ENCODE data around the gene OPCML. TPM values are rescaled to one million over a fixed set of nuclear protein-coding genes. Genes with fewer than 3 reads are reported as not detected.

The OPCML gene
- total RNA-seq, 1 experiment from 2014 or later = 0.07 TPM

DNA sequence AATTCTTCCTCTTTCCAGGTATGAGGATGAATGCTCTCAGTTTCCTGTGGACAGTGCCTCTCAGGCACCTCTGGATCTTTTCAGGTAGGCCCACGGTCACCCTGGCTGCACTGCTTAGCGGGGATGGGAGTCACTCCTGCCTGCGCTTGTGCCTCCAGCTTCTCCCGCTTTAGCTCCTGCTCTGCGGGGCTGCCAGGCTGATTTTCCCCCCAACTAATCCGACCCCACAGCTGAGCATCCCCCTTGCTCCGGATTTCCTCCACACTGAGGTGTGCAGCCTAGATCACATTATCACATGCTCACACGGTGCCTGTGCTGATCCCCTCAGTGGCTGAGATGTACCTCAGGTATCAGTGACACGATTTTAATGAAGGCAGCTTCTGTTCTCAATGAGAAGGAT lies 879.1 kb downstream of the OPCML start:
- in situ Hi-C loops (cut with HindIII; ENCODE audit: low pct_unique_long_range_greater_than_20kb, low sequenced_read_pairs) = no loop called here
- DNase-seq (ENCODE audit: low read depth) = no peak

DNA sequence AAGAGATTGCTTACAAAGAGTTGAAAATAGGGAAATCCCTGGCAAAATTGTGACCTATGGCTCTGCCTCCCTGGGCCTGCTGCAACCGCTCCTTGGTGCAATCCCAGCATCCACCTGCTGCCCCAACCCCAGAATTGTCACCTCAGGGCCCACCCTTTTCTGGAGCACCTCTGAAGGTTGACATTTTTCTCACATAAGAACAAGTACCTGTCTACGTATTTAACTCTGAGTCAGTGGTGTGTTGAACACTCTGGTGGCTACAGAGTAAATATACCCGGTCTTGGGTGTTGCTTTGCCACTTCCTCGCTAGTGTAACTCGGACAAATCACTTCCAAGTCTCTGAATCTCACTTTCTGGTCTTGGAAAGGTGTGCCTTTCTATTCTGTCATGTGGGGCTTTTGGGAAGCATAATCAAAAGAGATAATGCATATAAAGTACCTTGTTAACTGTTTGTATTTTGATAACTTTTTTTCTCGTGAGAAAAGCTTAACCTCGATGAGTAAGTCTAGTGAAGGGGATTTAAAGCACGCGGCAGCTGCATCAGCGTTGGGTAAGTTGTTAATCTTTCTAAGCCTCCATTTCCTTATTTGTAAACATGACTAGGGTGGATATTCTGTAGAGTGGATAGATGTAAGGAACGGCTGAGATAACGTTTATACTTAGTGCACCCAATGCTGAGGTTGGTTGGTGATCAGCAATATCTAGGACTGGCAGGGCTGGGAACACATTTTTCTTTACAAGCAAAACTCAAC lies 881.2 kb downstream of the OPCML start:
- no peak for DNase-seq (ENCODE audit: low read depth)
- in situ Hi-C loops (cut with HindIII; ENCODE audit: low pct_unique_long_range_greater_than_20kb, low sequenced_read_pairs) = no loop called here

DNA sequence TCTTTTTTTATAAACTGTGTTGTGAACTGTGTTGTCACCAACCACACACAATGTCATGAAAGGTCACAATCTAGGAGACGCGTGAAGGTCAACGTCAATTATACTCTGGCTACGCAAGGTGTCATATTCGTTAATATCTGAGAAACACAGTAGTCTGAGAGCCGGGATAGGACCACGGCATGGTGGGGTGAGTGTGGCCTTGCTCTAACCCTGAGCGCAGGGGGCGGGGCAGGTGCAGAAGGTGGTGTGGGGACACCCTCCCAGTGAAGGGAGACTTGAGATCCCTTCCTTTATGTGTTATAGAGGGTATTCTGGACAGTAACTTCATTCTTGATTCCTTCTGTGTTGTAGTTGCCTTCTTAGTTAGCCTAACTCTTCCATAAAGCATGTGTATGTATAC lies 883.0 kb downstream of the OPCML start:
- in situ Hi-C loops (cut with HindIII; ENCODE audit: low pct_unique_long_range_greater_than_20kb, low sequenced_read_pairs) = no loop called here
- no peak for DNase-seq (ENCODE audit: low read depth)

DNA sequence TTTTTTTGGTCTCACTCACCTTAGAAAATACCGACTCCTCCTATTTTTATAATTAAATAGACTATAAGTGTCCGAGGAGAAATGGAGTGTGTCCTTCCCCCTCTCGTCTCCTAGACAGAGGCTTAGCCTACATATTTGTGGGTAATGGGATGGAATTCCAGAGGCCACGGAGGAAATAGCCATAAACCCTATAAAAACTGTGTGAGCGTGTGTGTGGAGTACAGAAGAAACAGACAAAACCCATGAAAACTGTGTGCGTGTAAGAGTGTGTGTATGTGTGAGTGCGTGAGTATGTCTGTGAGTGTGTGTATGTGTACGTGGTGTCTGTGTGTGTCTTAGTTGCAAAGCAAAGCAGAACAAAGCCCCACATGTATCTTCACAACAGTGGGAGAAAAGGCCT lies 883.5 kb downstream of the OPCML start:
- DNase-seq (ENCODE audit: low read depth) = no peak
- in situ Hi-C loops (cut with HindIII; ENCODE audit: low pct_unique_long_range_greater_than_20kb, low sequenced_read_pairs) = no loop called here

DNA sequence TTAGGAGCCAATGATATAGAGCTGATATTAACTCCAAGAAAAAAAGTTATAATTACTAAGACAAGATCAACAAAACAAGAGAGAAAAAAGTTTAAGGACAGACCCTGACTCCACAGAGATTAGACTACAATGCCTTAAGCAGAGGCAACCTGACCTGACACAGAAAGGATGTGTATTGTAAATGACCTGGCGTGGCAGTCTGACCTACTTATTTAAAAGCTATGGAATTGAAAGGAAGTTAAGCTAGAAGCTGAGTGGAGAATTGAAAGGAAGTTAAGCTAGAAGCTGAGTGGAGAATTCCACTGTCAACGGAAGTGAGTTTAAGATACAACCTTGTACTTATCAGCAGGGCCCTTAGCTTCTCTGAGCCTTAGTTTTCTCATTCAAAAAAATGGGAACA lies 885.4 kb downstream of the OPCML start:
- no peak for DNase-seq (ENCODE audit: low read depth)

DNA sequence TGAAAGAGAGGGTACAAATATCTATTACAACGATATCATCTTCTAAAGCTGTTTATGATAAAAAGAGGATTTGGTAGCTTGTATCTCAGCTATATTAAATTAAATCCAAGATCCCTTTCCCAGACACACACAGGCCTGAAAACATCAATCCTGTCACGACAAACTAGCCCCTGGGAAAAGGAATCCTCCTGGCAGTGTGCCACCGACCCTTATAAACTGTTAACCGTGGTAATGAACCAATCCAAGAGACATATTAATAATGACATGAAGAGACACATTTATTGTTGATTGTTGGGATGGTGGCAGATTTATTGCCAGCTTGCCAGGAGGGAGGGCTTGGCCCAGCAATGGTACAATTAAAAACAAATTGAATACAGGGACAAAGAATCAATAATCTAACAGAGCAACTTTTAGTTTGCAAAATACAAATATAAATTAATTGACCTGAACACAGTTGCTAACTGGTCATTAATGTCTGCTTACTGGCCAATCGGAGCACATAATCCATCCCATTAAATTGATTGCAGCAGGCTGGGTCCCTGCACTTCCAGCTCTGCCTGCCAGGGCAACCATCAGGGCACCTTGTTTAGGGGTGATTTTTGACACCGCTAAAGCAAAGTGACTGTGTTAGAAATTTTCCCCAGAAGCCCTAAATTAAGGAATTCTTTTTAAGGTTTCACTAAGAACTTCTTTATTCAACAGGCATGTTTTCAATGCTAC lies 887.6 kb downstream of the OPCML start:
- in situ Hi-C loops (cut with HindIII; ENCODE audit: low pct_unique_long_range_greater_than_20kb, low sequenced_read_pairs) = no loop called here

More for the DNA sequence above, 885.4 kb downstream of the OPCML start:
- in situ Hi-C loops (cut with HindIII; ENCODE audit: low pct_unique_long_range_greater_than_20kb, low sequenced_read_pairs) = no loop called here

DNA sequence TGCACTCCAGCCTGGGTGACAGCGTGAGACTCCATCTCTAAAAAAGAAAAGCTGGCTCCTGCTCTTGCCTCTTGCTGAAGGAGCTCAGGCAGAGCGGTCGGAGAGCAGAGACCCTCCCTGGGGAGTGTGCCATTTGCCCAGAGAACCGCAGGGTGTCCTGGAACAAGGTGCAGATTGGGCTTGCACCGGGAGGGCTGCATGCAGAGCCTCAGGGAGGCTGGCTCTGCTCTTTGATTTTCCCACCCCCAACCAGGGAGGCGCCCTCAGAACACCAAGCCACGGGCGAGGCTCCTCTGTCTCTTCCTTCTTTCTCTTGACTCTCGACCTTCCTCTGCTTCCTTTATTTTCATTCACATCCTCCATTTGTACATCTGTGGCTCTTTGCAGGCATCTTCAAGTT lies 889.1 kb downstream of the OPCML start:
- in situ Hi-C loops (cut with HindIII; ENCODE audit: low pct_unique_long_range_greater_than_20kb, low sequenced_read_pairs) = no loop called here
- DNase-seq (ENCODE audit: low read depth) = no peak

More for the DNA sequence above, 887.6 kb downstream of the OPCML start:
- DNase-seq (ENCODE audit: low read depth) = no peak

DNA sequence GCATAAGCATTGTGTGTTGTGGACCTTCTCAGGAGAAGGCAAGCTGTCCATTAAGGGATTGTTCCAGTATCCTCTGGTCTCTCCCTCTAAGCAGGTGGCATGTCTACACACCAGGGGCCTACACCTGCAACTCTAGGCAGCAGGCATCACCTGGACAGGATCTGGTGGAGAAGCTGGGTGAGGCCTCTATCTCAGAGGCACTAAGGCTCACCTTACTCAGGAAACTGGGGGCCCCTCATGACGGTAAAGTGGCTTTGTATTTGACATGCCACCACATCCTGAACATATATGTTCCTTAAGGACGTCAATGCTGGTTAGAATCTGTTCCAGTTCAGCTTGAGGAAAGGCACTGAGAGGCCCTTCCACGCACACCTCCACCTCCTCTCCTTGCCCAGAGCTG lies 891.3 kb downstream of the OPCML start:
- in situ Hi-C loops (cut with HindIII; ENCODE audit: low pct_unique_long_range_greater_than_20kb, low sequenced_read_pairs) = no loop called here
- no peak for DNase-seq (ENCODE audit: low read depth)

DNA sequence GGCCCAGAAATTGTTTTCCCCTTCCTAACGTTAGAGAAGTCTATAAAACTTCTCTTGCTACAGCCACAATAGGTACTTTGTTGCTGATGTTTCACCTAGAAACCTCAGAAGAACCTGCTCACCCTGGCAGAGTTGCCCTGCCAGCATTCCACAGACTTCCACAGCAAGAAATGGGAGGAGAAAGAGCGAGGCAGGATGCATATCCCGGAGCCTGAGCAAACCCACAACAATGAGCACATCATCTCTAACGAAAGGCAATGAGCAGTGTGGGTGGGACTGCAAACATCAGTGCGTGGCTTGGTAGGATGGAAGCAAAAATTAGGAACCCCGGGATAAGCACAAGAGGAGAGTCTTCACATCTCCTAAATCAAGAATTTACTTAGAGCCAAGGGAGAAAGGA lies 892.3 kb downstream of the OPCML start:
- DNase-seq (ENCODE audit: low read depth) = no peak

DNA sequence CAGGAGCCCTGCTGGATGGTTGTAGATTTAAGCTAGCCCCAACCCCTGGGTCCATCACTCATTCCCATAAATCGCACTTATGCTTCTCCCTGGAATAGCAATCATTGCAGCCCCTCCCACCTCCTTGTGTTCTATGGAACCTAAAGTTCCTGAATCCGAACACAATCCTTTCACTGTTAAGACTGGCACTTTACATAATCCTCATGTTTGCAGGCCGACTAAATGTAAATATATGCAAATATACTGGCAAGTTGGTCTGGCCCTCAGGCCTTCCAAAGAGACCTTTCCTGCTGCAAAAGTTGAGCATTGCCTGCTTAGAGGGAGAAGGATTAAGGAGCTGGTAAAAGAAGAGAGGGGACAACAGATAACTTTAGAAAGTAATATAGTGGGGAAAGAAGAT lies 892.9 kb downstream of the OPCML start:
- DNase-seq (ENCODE audit: low read depth) = no peak
- in situ Hi-C loops (cut with HindIII; ENCODE audit: low pct_unique_long_range_greater_than_20kb, low sequenced_read_pairs) = no loop called here

More for the DNA sequence above, 892.3 kb downstream of the OPCML start:
- in situ Hi-C loops (cut with HindIII; ENCODE audit: low pct_unique_long_range_greater_than_20kb, low sequenced_read_pairs) = no loop called here

DNA sequence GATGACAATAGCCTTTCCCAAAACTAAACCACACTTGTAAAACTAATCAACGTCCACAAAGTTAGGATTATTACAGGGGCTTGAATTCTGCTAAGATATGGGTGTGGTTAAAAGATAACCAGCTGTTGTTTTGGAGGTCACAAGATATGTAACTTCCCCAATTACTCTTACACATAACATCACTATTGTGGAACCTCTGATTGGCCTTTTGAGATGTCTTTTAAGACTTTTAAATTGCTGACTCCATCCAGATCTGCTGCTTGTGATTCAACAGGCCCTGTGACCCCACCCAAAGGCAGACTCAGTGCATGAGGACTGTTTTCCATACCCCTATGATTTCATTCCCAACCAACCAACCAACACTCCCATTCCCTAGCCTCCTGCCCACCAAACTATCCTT lies 893.9 kb downstream of the OPCML start:
- in situ Hi-C loops (cut with HindIII; ENCODE audit: low pct_unique_long_range_greater_than_20kb, low sequenced_read_pairs) = no loop called here

DNA sequence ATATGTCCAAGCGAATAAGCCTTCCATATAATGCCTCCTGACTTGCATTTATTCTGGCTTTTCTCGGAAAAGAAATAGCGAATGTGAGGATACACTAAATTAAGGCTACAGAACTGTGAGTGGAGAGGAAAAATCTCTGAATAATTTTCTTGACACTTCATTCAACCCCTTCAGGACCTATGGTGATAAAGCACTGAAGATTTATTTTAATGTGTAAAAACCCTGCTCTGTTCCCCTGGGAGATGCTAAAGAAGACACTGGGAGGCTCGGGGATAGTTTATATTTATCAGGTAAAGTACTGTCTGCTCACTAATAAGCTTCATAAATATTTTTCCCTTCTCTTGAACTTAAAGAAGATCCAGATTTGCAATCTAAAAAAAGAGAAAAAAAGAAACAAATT lies 895.8 kb downstream of the OPCML start:
- in situ Hi-C loops (cut with HindIII; ENCODE audit: low pct_unique_long_range_greater_than_20kb, low sequenced_read_pairs) = no loop called here

More for the DNA sequence above, 893.9 kb downstream of the OPCML start:
- no peak for DNase-seq (ENCODE audit: low read depth)

DNA sequence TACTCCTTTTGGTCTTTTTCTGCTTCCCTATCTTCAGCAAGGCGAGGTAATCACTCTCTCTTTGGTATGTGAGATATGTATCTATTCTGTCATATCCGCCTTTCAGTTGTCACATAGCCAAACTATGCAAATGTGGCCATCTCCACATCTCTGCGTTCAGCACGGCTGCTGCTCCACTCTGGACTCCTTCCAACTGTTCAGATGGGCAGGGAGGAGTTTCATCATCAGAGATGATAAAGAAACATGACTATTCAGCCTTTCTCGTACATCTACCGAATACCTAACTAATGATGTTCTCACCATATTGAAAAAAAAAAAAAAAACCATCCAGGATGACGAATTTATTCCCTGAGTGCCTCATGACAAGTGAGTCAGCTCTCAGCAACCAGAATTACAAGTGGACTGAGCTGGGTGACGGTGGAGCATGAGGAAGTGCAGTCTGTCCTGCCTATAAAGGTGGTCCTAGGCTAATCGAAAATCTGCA lies 899.6 kb downstream of the OPCML start:
- in situ Hi-C loops (cut with HindIII; ENCODE audit: low pct_unique_long_range_greater_than_20kb, low sequenced_read_pairs) = no loop called here
- peak; percentile 86 for DNase-seq (ENCODE audit: low read depth)

More for the DNA sequence above, 895.8 kb downstream of the OPCML start:
- no peak for DNase-seq (ENCODE audit: low read depth)

DNA sequence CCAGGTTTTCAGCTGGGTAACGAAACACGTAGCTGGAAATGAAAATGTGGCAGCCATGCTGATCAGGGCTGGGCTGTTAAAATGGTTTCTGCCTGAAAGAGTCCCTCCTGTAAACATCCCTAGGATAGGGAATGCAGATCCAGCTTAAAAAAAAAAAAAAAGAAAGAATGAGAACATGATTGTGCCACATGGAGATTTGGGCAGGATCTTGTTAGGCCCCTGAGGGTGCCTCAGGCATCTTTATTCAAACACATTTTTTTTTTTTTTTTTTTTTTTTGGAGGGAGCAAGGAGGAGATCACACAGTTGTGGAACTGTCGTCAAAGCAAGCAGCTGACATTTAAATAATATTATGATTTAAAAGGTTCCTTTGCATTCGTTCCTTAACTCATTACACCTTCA lies 900.3 kb downstream of the OPCML start:
- in situ Hi-C loops (cut with HindIII; ENCODE audit: low pct_unique_long_range_greater_than_20kb, low sequenced_read_pairs) = no loop called here
- DNase-seq (ENCODE audit: low read depth) = no peak

DNA sequence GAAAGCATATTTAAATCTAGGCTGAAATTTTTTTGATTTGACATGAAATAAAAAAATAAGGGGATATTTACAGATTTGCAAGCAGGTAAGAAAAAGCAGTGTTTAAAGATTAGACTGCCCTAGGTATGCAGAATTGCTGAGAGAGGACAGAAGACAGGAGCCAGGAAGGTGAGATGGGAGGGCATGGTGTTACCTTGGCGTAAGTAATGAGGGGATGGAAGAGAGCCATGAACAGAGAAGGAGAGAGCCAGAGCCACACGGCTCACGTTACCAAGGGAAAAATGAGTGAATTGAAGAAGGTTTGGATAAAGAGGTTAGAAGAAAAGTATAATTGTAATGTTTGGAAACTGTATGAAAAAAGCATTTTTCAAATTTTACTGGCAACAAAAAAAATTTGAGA lies 904.3 kb downstream of the OPCML start:
- in situ Hi-C loops (cut with HindIII; ENCODE audit: low pct_unique_long_range_greater_than_20kb, low sequenced_read_pairs) = no loop called here

DNA sequence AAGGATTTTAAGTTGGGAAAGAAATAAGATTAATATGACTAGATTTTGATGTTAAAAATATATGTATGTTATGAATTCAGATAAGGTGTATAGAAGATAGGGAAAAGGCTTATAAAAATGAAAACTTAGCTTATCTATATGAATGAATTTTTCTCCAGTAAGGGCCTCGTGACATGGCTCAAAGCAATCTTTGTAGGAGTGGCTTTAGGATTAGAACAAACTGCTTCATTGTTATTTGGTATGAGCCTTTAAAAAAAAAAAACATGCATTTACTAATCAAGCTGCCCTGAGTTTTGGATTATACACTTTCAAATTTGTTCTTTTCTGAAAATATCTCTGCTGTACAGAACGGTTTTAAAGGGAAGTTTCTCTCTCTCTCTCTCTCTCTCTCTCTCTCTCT lies 905.9 kb downstream of the OPCML start:
- DNase-seq (ENCODE audit: low read depth) = no peak
- in situ Hi-C loops (cut with HindIII; ENCODE audit: low pct_unique_long_range_greater_than_20kb, low sequenced_read_pairs) = no loop called here

More for the DNA sequence above, 904.3 kb downstream of the OPCML start:
- DNase-seq (ENCODE audit: low read depth) = no peak

DNA sequence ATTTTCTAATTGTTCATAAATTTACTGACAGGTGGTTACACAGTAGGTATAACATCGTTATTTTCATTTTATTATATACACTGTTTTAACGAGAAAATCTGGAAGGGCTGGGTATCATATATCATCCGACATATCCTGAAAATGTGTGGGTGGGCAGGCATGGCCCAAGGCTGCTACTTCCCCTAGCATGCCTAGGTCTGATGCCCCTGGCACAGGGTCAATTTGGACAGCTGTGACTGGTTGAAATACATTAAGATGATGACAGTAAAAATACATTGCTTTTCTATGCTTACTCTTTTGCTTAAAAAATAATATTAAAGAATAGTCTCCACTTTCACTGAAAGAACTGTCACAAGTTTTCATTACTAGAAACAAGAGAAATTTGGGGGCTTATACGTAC lies 908.8 kb downstream of the OPCML start:
- in situ Hi-C loops (cut with HindIII; ENCODE audit: low pct_unique_long_range_greater_than_20kb, low sequenced_read_pairs) = no loop called here
- DNase-seq (ENCODE audit: low read depth) = no peak

DNA sequence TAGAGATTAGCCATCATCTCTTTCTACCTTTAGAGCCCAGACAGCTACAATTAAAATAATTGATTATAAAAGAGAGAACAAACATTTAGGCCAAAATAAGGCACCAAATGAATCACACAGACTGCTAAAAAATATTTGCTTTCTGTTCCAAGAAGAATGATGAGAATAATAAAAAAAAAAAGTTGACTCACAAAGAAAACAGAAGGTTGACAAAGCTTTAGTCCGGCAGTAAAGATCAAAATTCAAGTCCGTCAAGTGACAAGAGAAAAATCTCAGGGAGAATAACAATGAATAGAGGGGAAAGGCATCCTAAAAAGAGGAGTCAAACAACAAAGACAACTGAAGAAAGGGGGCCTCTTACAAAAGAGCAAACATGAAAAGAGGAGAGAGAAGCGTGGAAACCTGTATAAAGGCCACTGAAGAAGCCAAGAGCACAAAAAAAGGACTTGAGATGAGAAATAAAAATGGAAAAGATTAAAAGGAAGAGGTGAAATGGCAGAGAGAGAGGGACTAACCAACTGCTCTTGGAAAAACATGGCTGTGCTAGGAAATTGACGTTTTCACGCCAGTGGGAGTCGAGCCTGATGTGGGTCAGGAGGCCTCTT lies 910.2 kb downstream of the OPCML start:
- in situ Hi-C loops (cut with HindIII; ENCODE audit: low pct_unique_long_range_greater_than_20kb, low sequenced_read_pairs) = no loop called here
- no peak for DNase-seq (ENCODE audit: low read depth)

DNA sequence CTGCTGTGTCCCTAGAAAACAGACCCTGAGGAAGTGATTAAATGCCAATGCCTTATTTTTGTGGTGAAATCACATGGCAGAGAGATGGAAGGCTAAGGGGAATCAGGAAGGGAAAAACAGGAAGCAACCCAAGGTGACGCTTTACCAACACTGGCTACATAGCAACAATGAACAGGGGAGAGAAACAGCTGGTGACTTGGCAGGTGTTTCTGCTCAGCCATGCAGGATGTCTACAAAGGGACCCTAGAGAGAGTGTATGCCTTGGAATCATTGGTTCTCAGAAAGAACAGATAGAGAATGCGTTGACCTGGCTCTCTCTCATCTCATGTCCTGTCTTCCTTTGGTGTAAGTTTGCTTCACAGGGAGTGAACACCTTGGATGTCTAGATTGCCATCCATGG lies 911.9 kb downstream of the OPCML start:
- in situ Hi-C loops (cut with HindIII; ENCODE audit: low pct_unique_long_range_greater_than_20kb, low sequenced_read_pairs) = no loop called here
- no peak for DNase-seq (ENCODE audit: low read depth)
